Endothelial cell of umbilical vein (primary cell): ENCODE results near the gene CYP4F22. TPM values are rescaled to one million over a fixed set of nuclear protein-coding genes. Genes with fewer than 3 reads are reported as not detected.

Experiments
- BruUV-seq: library from RNA; stranded (reverse); fragments of 400-500 nt; replicated peaks from 2 replicates; lab custom pipeline; 2021; lab: Mats Ljungman, UMichigan
- CTCF ChIA-PET: fragments of 300-600, 350-600 bp; sonication (Branson Sonifier 250); formaldehyde crosslinking; loops from one replicate; lab custom pipeline; 2021; ENCODE audit warnings: antibody characterized with exemption, inconsistent platforms; lab: Charles Lee
- POLR2A ChIA-PET: fragments of 300-600, 350-600 bp; sonication (Branson Sonifier 250); formaldehyde crosslinking; loops from one replicate; lab custom pipeline; 2021; ENCODE audit warnings: antibody characterized with exemption, inconsistent platforms; lab: Charles Lee
- DNase-seq: peaks from one replicate; pipeline ENCODE4 v3.0.0-alpha.2; 2011; ENCODE audit warnings: low read depth, low spot score
- FAIRE-seq: peaks from 2 replicates; lab custom pipeline; 2011; peaks lifted over from hg19 to GRCh38; lab: Jason Lieb, UNC
- H2AFZ ChIP-seq: 2 replicates; pipeline ENCODE4 v1.6.0; 2012; ENCODE audit warnings: low read depth, low read length, control low read depth, inconsistent platforms
- H3K27ac ChIP-seq: 2 replicates; pipeline ENCODE4 v1.5.1; 2011; ENCODE audit warnings: low read depth, mild to moderate bottlenecking, control low read depth, low read length, moderate library complexity; ENCODE audit not compliant: insufficient read depth
- H3K27me3 ChIP-seq, 2 experiments: 2 replicates each; pipeline versions ENCODE4 v1.6.0 to v1.6.1; 2011; ENCODE audit warnings: low read length in 2 of 2, mixed read lengths in 1 of 2; ENCODE audit not compliant: control insufficient read depth in 2 of 2, insufficient read depth in 2 of 2
- H3K36me3 ChIP-seq, 2 experiments: 2 replicates in 1 of 2; 3 replicates in 1 of 2; pipeline ENCODE4 v1.5.1; 2011; ENCODE audit warnings: low read length in 2 of 2, mild to moderate bottlenecking in 1 of 2, moderate library complexity in 1 of 2; ENCODE audit not compliant: control insufficient read depth in 2 of 2, insufficient read depth in 2 of 2; ENCODE audit errors: extremely low read depth in 1 of 2
- H3K4me1 ChIP-seq: 3 replicates; pipeline ENCODE4 v1.5.1; 2011; ENCODE audit warnings: mild to moderate bottlenecking, low read length; ENCODE audit not compliant: control insufficient read depth, insufficient read depth; ENCODE audit errors: extremely low read depth
- H3K4me2 ChIP-seq: 2 replicates; pipeline ENCODE4 v1.6.1; 2011; ENCODE audit warnings: low read length, control low read depth, mixed read lengths; ENCODE audit not compliant: insufficient read depth
- H3K4me3 ChIP-seq, 3 experiments: fragments of 200-600 bp in 1 of 3; sonication (generic), shearing (Covaris generic) in 1 of 3; replicated peaks in 1 of 3; 2 replicates each; pipeline ENCODE4 v1.5.1; 2011 to 2016; ENCODE audit warnings: control low read depth in 3 of 3, low read length in 3 of 3, mild to moderate bottlenecking in 2 of 3, inconsistent platforms in 1 of 3, low read depth in 1 of 3, moderate library complexity in 1 of 3; ENCODE audit not compliant: insufficient read depth in 1 of 3
- H3K79me2 ChIP-seq: 2 replicates; pipeline ENCODE4 v1.6.0; 2012; ENCODE audit warnings: low read length, inconsistent platforms; ENCODE audit not compliant: control insufficient read depth, insufficient read depth
- H3K9ac ChIP-seq: replicated peaks from 2 replicates; pipeline ENCODE3; 2011; ENCODE audit warnings: low read length, control low read depth; ENCODE audit not compliant: insufficient read depth; ENCODE audit errors: extremely low read depth
- H3K9me1 ChIP-seq: replicated peaks from 3 replicates; pipeline ENCODE4 v1.6.0; 2011; ENCODE audit warnings: mild to moderate bottlenecking, low read length; ENCODE audit not compliant: control insufficient read depth, insufficient read depth; ENCODE audit errors: extremely low read depth
- H3K9me3 ChIP-seq: replicated peaks from 2 replicates; pipeline ENCODE4 v1.5.1; 2012; ENCODE audit warnings: low read length, inconsistent platforms; ENCODE audit not compliant: control insufficient read depth, insufficient read depth
- H4K20me1 ChIP-seq: replicated peaks from 2 replicates; pipeline ENCODE3; 2011; ENCODE audit warnings: mild to moderate bottlenecking, low read length; ENCODE audit not compliant: control insufficient read depth, insufficient read depth; ENCODE audit errors: extremely low read depth
- EZH2 ChIP-seq: IDR thresholded peaks from 2 replicates; pipeline ENCODE4 v1.6.1; 2012; ENCODE audit warnings: borderline replicate concordance, low read depth, mild to moderate bottlenecking, moderate library complexity, low read length, inconsistent platforms; ENCODE audit not compliant: severe bottlenecking
- FOS ChIP-seq: IDR thresholded peaks from 2 replicates; pipeline ENCODE4 v1.6.1; 2011; ENCODE audit warnings: mild to moderate bottlenecking, low read length, moderate library complexity, borderline replicate concordance; ENCODE audit not compliant: insufficient read depth
- GATA2 ChIP-seq: IDR thresholded peaks from 2 replicates; pipeline ENCODE4 v1.7.0; 2011; ENCODE audit warnings: low read depth, mild to moderate bottlenecking, moderate library complexity, mixed read lengths, low read length; ENCODE audit not compliant: insufficient read length, insufficient read depth
- JUN ChIP-seq: IDR thresholded peaks from 2 replicates; pipeline ENCODE4 v1.6.1; 2011; ENCODE audit warnings: borderline replicate concordance, low read depth; ENCODE audit not compliant: insufficient read length, insufficient read depth
- MYC ChIP-seq: IDR thresholded peaks from one replicate; pipeline ENCODE4 v1.6.1; 2011; ENCODE audit warnings: mild to moderate bottlenecking, low read depth, low read length
- POLR2A ChIP-seq: IDR thresholded peaks from 2 replicates; pipeline ENCODE4 v1.6.1; 2012; ENCODE audit warnings: low read depth, mild to moderate bottlenecking, control low read depth, low read length
- POLR2AphosphoS5 ChIP-seq: IDR thresholded peaks from 2 replicates; pipeline ENCODE4 v1.6.1; 2012; ENCODE audit warnings: low read depth, mild to moderate bottlenecking, control low read depth, low read length, moderate library complexity; ENCODE audit not compliant: insufficient read depth
- dilution Hi-C: fragments of 300-500 bp; cut with MboI; formaldehyde crosslinking; loops from one replicate; pipeline ENCODE4 v1.15.0; 2019; ENCODE audit warnings: low sequenced_read_pairs; ENCODE audit not compliant: extremely low pct_ligation_motif_present
- intact Hi-C: fragments of 100-400 bp; cut with micrococcal nuclease; formaldehyde crosslinking; loops from one replicate; pipeline ENCODE4 v1.10.0; 2022
- polyA plus RNA-seq, 4 experiments: library from polyadenylated mRNA; depleted of rRNA in 3 of 4; stranded (reverse) in 3 of 4; unstranded in 1 of 4; fragments of >200 nt; gene quantifications; 2 replicates each; pipeline versions ENCODE4 v1.2.1 to v1.2.3, GENCODE V29; 2011 to 2012; ENCODE audit warnings: missing spikeins in 1 of 4
- total RNA-seq: library from RNA; stranded (reverse); gene quantifications from 2 replicates; pipeline ENCODE4 v1.2.3, GENCODE V29; 2021
- TF ChIP-seq, protein P1 (sequence below): IDR thresholded peaks from 2 replicates; pipeline ENCODE4 v1.6.1; 2011; ENCODE audit not compliant: insufficient read depth, insufficient read length
- TF ChIP-seq, protein P2 (sequence below), 2 donors: IDR thresholded peaks; 1 replicate in 1 of 2; 2 replicates in 1 of 2; pipeline ENCODE4 v1.5.1; 2011; ENCODE audit warnings: low read length in 2 of 2, mild to moderate bottlenecking in 2 of 2, moderate library complexity in 2 of 2, control low read depth in 1 of 2, inconsistent platforms in 1 of 2, low read depth in 1 of 2; ENCODE audit not compliant: insufficient read depth in 1 of 2; ENCODE audit errors: extremely low read depth in 1 of 2

CYP4F22 gene
- total and polyA plus RNA-seq, 2 donors (not counting 3 experiments of a cell fraction or from before 2014, with no cell fraction given), result not detected

- peaks cover 38% of the 10 kb centered on the region for H3K4me1 ChIP-seq
- POLR2A ChIA-PET, result no interaction called here
- H3K9me1 ChIP-seq, result no peaks in the 10 kb centered on the region
- intact Hi-C loops, result loop anchor here (5.0 kb wide), 1 partner anchor 93 kb away; no protein-coding TSS in a partner anchor
- no peak for TF ChIP-seq MYC
- TF ChIP-seq POLR2A, result no peak
- TF ChIP-seq GATA2, result no peak
- TF ChIP-seq, protein P1, sequence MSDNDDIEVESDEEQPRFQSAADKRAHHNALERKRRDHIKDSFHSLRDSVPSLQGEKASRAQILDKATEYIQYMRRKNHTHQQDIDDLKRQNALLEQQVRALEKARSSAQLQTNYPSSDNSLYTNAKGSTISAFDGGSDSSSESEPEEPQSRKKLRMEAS, result no peak
- TF ChIP-seq, protein P2, sequence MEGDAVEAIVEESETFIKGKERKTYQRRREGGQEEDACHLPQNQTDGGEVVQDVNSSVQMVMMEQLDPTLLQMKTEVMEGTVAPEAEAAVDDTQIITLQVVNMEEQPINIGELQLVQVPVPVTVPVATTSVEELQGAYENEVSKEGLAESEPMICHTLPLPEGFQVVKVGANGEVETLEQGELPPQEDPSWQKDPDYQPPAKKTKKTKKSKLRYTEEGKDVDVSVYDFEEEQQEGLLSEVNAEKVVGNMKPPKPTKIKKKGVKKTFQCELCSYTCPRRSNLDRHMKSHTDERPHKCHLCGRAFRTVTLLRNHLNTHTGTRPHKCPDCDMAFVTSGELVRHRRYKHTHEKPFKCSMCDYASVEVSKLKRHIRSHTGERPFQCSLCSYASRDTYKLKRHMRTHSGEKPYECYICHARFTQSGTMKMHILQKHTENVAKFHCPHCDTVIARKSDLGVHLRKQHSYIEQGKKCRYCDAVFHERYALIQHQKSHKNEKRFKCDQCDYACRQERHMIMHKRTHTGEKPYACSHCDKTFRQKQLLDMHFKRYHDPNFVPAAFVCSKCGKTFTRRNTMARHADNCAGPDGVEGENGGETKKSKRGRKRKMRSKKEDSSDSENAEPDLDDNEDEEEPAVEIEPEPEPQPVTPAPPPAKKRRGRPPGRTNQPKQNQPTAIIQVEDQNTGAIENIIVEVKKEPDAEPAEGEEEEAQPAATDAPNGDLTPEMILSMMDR (IDR thresholded peaks at IDR 0.05; ENCODE audit: extremely low read depth in 1 of 2, insufficient read depth in 1 of 2, low read depth in 1 of 2, low read length in 2 of 2), result no peak
- TF ChIP-seq EZH2, result no peak
- TF ChIP-seq POLR2AphosphoS5, result no peak
- TF ChIP-seq JUN, result no peak
- TF ChIP-seq FOS, result no peak
- peak within 1 kb of the TSS; percentile 55 for H3K4me2 ChIP-seq
- no peak for DNase-seq
- H3K4me3 ChIP-seq, result peak within 1 kb of the TSS in 2 of 3 experiments; percentile 16 to 25
- FAIRE-seq, result peak; percentile 31
- CTCF ChIA-PET, result interaction anchor here (0.9 to 1.5 kb wide), 3 partner anchors 12 to 373 kb away, joined by 3 to 6 read pairs (median 3); partner anchors contain the start of gene AKAP8L
- H3K27ac ChIP-seq, result no peak within 1 kb of the TSS
- H3K9me3 ChIP-seq, result no peaks in the 10 kb centered on the region
- no peaks in the 10 kb centered on the region for H4K20me1 ChIP-seq
- dilution Hi-C loops, result no loop called here
- H3K79me2 ChIP-seq, result no peaks in the 10 kb centered on the region
- H3K27me3 ChIP-seq, result no peaks in the 10 kb centered on the region
- no peak within 1 kb of the TSS for H3K9ac ChIP-seq
- BruUV-seq, result no TSS peak
- peak within 1 kb of the TSS; percentile 84 for H2AFZ ChIP-seq
- H3K36me3 ChIP-seq, result no peaks in the 10 kb centered on the region
Measured at GRCh38 chr19:15464394-15465385, 43.6 kb upstream of the CYP4F22 start, which contains the start of gene RASAL3. Gene RASAL3, minus strand, starts transcription at chr19:15464544. Its CDS starts 186 bp downstream, at chr19:15464358.
